IPS-NIHi7 (cell line): ENCODE measurements around the gene CLCN7.

ENCODE experiments used
- DNase-seq: peaks from one replicate; pipeline ENCODE4 v3.0.0; 2012; ENCODE audit warnings: mixed read lengths; ENCODE audit errors: extremely low spot score

CLCN7 gene

DNA sequence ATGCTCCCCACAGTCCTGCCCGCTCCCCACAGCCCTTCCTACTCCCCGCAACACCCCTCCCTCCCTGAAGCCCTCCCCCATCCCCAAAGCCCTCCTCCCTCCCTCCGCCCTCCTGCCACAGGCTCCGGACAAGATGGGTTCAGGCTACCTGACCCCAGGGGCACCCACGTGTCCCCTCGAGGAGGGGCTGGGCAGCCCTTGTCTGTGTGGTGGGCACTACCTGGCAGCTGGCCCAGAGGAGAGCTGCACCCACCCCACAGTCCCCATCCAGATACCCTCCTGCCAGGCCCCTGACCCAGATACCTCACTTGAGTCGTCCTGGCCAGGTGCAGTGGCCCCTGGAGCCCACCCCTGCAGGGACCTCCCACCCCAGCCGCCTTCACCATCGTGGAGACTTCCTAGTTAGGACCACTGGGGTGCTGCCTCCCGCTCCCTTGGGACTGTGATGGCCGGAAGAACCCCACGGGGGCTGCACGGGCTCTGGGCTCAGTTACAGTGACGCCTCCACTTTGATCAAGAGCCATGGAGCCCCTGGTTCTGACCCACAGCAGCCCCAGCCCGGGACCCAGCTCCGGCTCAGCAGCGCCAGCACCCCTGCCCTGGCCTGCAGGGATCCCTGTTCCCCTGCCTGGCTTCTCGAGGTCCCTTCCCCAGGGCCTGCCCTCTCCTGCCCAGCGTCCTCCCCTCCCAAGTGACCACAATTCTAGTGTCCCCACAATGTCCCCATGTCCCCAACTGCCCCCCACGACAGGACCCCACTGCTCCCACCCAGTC is 43.1 kb downstream of the CLCN7 start:
- no peak for DNase-seq

- DNase-seq, result no peak
Measured at GRCh38 chr16:1430759-1431496, 43.9 kb downstream of the CLCN7 start, which contains the start of gene PERCC1. Gene PERCC1 (plus strand): TSS chr16:1431078. CDS start chr16:1432594, 1,516 bp downstream.

DNA sequence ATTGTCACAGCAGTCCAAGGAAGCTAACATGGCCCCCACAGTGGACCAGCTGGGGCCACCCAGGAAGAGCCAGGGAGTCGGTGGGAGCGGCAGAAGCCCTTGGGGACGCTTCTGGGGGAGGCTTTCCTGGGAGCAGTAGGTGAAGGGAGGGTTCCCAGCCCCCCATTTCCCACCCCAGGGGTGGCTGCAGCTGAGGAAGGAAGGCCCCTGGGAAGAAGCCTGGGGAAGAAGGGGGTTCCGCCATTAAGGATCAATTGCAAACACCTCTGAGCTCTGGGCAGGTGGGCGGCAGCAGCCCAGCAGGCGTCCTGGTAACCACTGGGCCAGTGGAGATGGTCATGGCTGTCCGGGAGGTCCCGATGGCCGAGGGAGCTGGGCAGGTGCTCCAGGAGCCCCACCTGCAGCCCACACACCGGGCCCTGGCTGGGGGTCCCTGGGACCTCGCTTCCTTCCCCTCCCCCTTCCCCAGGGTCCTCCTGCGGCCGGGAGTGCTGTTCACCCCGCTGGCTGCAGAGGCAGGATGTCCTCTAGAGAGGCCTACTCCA is 44.5 kb downstream of the CLCN7 start:
- DNase-seq, result no peak

- no peak for DNase-seq
Measured at GRCh38 chr16:1429631-1430030, 45.2 kb downstream of the CLCN7 start.

DNA sequence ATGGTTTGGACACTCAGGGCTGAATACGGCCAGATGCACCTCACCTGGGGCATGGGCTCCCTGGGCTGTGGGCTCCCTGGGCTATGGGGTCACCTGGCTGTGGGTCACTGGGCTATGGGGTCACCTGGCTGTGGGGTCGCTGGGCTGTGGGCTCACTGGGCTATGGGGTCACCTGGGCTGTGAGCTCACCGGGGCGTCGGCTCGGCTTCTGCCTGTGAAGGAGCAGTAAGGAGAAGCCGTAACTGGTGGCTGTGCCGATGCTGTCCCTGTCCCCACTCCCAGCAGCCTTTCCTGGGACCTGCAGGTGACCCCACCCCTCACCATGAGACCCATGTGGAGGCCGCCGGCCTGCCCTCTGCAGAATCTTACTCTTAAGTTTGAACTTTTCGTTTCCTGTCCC is 45.8 kb downstream of the CLCN7 start:
- DNase-seq, result no peak

- peak; percentile 88 for DNase-seq
Measured at GRCh38 chr16:1428511-1428910, 46.3 kb downstream of the CLCN7 start.

GRCh38 chr16:1427473-1428461 is 47.1 kb downstream of the CLCN7 start:
- DNase-seq, result no peak

GRCh38 chr16:1426734-1427471 is 47.9 kb downstream of the CLCN7 start:
- no peak for DNase-seq

- DNase-seq, result no peak
Measured at GRCh38 chr16:1425616-1426370, 49.0 kb downstream of the CLCN7 start.

DNA sequence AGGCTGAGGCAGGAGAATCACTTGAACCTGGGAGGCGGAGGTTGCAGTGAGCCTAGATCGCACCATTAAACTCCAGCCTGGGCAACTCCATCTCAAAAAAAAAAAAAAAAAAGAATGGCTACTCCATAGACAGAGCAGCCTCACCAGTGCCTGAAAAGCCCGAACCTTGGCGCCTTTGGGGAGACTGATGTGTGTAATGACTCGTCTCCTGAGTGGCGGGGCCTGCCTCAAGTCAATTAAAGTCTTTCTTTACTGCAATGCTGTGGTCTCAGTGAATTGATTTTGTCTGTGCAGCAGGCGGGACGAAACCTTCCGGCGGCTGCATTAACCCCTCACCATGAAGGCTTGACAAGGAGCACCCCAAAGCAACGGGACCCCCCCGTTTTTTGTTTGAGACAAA is 50.8 kb downstream of the CLCN7 start:
- no peak for DNase-seq

GRCh38 chr16:1422076-1422475 is 52.8 kb downstream of the CLCN7 start:
- DNase-seq, result no peak

DNA sequence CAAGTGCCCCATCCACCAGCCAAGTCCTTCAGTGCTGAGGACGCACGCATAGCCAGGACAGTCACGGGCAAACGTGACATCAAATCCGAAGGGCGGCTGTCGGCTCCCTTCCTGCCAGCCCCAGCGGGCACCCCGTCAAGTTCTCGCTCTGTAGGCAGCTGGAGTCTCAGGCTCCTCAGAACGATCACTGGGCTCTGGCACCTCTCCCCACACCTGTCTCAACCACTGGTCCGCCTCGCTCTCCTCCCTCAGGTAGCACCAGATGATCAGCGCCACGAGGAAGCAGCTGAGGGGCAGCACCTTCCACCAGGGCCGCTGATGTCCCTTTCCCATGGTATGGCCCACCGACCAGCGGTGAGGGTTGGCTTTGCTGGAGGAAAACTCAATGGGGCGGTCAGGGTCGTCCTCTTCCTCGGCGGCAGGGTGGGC is 54.7 kb downstream of the CLCN7 start:
- no peak for DNase-seq

GRCh38 chr16:1416521-1416941 is 58.3 kb downstream of the CLCN7 start:
- no peak for DNase-seq

GRCh38 chr16:1414532-1415260 is 60.1 kb downstream of the CLCN7 start, which contains the start of gene UNKL:
Gene UNKL (minus strand): TSS chr16:1414704. CDS start chr16:1414691, 13 bp downstream.
- DNase-seq, result peak; percentile 89

GRCh38 chr16:1413684-1414531 is 60.9 kb downstream of the CLCN7 start:
- DNase-seq, result peak; percentile 79

- no peak for DNase-seq
Measured at GRCh38 chr16:1412847-1413246, 62.0 kb downstream of the CLCN7 start.

DNA sequence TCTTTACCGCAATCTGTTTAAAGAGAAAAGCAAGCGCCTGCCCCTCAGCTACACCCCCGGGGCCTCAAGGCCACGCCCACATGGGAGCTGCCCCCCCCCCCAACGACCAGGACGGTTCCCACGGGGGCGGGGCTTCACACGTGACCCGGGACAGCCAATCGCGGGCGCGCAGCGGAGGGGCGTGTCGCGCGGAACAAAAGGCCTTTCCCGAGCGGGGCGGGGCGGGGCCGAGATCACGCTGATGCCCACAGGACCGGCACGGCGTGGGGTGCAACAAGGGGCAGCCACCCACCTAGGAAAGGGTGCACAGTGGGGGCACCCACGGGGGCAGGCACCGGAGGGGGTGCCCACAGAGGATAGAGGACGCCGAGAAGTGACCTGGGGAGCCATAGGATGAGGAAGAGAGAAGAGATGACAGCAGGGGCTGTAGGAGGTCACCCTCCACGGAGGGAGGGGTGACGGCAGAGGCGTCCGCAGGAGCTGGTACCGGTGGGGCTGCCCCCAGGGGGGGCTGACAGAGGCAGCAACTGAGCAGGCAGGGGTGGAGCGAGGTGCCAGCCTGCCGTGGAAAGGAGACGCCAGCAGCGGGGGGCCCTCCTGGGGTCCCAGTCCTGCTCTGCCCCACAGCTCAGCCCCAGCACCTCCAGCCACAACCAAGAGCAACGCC is 66.5 kb downstream of the CLCN7 start:
- peak; percentile 98 for DNase-seq

- DNase-seq, result no peak
Measured at GRCh38 chr16:1407753-1408152, 67.1 kb downstream of the CLCN7 start.
